GM12875 (cell line): ENCODE data around the gene MFSD6.

Experiments
- H3K4me3 ChIP-seq: one replicate; pipeline ENCODE4 v1.5.1; 2011; ENCODE audit warnings: low read depth, low read length, control low read depth
- TF ChIP-seq, protein P1 (sequence below): IDR thresholded peaks from 2 replicates; pipeline ENCODE4 v1.5.1; 2011; ENCODE audit warnings: low read depth, mild to moderate bottlenecking, control low read depth, inconsistent platforms, low read length, moderate library complexity, borderline replicate concordance; ENCODE audit not compliant: insufficient read depth

Gene MFSD6

DNA sequence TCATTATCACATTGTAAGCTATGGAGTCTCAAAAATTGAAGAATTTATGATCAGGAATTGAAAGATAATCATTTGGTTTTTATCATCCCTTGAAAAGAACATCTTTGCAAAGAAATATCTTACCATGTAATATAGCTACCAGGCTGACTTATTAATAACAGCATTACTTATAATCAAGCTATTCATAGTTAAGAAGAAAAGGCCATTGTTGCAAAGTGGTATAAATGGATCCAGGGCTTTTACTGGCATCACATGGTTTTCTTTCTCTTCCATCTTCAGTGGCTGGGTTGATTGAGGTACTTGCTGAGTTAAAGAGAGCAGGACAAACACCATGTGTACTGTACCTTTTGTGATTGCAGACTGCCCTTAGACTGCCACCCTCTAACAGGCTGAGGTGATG, 39.6 kb downstream of the MFSD6 start:
- no peak overlapping the region for H3K4me3 ChIP-seq
- TF ChIP-seq, protein P1, sequence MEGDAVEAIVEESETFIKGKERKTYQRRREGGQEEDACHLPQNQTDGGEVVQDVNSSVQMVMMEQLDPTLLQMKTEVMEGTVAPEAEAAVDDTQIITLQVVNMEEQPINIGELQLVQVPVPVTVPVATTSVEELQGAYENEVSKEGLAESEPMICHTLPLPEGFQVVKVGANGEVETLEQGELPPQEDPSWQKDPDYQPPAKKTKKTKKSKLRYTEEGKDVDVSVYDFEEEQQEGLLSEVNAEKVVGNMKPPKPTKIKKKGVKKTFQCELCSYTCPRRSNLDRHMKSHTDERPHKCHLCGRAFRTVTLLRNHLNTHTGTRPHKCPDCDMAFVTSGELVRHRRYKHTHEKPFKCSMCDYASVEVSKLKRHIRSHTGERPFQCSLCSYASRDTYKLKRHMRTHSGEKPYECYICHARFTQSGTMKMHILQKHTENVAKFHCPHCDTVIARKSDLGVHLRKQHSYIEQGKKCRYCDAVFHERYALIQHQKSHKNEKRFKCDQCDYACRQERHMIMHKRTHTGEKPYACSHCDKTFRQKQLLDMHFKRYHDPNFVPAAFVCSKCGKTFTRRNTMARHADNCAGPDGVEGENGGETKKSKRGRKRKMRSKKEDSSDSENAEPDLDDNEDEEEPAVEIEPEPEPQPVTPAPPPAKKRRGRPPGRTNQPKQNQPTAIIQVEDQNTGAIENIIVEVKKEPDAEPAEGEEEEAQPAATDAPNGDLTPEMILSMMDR = no peak

- TF ChIP-seq, protein P1 = no peak
- H3K4me3 ChIP-seq = no peak overlapping the region
Observed at GRCh38 chr2:190449925-190450324, 41.8 kb downstream of the MFSD6 start.

DNA sequence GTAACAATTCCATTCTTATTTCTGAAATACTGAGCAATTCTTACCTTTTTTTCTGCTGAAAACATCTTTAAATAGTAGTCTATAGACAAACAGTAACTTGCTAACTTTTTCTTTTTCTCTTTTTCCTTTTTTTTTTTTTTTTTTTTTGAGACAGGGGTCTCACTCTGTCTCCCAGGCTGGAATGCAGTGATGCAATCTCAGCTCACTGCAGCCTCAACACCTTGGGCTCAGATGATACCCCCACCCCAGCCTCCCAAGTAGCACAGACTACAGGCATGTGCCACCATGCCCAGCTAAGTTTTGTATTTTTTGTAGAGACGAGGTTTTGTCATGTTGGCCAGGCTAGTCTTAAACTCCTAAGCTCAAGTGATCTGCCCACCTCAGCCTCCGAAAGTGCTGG, 42.2 kb downstream of the MFSD6 start:
- H3K4me3 ChIP-seq = no peak overlapping the region
- TF ChIP-seq, protein P1 = no peak

GRCh38 chr2:190451561-190452176, 43.5 kb downstream of the MFSD6 start:
- no peak overlapping the region for H3K4me3 ChIP-seq
- TF ChIP-seq, protein P1 = no peak

- TF ChIP-seq, protein P1 = no peak
- H3K4me3 ChIP-seq = no peak overlapping the region
Observed at GRCh38 chr2:190452433-190452832, 44.3 kb downstream of the MFSD6 start.

DNA sequence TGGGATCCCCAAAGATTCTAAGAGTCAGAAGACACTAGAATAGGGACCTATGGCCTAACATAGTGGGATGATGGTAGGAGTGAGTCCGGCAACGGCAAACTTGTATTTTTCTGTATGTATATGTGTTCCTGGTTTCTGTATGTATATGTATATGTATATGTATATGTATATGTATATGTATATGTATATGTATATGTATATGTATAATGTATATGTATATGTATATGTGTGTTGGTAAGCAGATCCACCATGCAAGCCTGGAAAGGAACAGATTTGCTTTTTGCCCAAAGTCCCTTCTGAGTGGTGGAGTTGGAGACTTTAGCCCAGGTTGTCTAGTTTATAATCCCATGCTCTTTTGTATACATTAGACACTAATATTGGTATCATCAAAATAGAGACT, 46.6 kb downstream of the MFSD6 start:
- TF ChIP-seq, protein P1 = no peak
- no peak overlapping the region for H3K4me3 ChIP-seq

DNA sequence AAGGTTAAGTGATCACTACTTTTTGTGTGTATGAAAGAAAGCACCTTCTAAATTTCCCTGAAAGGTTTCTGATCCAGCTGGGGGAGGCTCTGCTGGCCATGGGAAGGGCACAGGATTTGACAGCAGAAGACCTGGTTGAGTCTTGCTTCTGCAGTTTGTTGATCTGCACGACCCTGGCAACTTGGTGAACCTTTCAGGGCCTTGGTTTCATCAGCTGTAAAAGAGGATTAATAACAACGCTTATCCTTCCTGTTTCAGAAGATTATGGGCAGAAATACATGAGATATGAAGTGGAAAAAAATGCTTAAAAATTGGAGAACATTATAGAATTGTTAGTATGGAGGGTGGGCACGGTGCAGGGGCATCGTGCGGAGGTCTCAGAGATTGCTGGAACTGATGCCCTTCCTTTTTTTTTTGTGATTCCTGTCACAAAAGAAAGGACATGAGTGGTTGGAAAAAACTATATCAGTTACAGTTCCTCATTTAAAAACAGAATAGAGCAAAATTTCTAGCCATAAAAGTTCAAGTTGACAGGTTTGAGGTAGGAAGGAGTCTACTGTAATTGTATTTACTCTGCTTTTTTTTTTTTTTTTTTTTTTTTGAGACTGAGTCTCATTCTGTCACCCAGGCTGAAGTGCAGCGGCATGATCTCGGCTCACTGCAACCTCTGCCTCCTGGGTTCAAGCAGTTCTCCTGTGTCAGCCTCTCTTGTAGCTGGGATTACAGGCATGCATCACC, 47.4 kb downstream of the MFSD6 start:
- TF ChIP-seq, protein P1 = no peak
- no peak overlapping the region for H3K4me3 ChIP-seq
